Stimulated activated CD4-positive, alpha-beta T cell treated with anti-CD3 and anti-CD28 coated beads, Interleukin-4, amount 100 ng/mL, for 48 hours (primary cell): ENCODE results near the gene DNAH2.

Source experiments
- DNase-seq, 2 donors: peaks; one replicate each; pipeline ENCODE4 v3.0.0-alpha.2; 2020; ENCODE audit warnings: low read depth in 2 of 2

Gene DNAH2

GRCh38 chr17:7875804-7876370, 158.3 kb downstream of the DNAH2 start:
- DNase-seq = no peak

GRCh38 chr17:7878234-7878633, 160.7 kb downstream of the DNAH2 start:
- DNase-seq = no peak

DNA sequence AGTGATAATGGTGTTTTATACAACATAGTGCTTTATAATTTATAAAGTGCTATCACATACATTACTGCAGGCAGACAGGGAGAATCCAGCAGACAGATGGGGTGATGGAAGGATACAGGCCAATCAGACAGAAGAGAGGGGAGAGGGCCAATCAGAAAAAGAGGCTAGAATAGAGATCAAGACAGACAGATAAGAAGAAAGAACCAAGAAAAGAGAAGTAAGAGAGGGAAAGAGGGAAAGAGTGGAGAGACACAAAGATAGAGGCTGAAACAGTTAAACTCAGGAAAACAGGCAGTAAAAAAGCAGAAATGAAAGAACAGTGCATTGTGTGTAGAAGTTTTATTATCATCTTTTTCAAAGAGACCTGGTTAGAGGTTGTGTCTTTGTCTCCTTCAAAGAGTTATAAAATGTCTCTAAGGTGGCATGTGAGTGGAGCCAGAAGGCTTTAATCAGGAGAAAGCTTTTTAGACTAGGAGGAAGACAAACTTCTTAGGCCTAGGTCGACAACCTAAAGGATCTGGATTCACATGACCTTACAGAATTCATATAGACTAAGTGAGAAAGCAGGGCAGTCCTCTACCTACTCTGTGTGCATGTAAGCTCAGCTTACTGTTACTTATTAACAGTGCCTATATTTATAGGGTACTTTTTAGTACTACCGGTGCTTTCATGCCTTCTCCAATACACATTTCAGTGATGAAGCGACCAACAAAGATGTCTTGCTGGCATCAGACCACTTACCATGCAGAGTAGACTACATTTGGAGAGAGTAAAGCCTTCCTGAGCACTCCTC, 162.7 kb downstream of the DNAH2 start:
- DNase-seq = no peak

DNA sequence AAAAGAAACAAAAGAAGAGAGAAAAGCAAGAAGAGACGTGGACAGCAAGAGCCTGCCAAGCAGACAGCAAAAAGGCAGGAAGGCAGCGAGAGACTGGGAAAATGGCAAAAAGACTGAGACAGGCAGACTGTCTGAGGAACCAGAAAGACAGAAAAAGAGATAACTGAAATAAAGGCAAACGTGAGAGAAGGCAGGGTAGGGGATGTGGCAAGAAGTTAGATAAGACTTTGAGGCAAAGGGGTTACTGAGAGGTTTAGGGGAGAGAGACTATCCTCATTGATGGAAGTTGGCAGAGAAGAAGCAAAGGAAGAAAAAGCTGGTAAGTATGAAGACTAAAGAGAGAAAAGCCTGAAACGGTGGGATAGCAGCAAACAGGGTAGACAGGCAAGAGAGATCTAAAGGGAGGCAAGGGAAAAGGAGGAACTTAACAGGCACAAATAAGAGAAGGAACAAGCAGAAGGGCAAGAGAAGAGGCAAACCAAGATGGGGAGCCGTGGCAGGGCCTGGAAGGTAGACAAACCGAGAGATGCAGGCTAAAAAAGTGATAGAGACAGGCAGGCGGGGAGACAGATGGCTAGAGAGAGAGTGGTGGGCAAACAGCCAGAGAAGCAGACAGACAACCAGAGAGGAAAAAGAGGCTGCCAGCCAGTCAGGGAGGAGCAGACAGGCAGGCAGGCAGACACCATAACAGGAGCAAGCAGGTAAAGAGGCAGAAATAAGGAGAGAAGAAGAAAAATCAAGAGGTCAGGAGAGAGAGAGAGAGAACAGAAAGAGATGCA, 163.9 kb downstream of the DNAH2 start:
- no peak for DNase-seq

DNA sequence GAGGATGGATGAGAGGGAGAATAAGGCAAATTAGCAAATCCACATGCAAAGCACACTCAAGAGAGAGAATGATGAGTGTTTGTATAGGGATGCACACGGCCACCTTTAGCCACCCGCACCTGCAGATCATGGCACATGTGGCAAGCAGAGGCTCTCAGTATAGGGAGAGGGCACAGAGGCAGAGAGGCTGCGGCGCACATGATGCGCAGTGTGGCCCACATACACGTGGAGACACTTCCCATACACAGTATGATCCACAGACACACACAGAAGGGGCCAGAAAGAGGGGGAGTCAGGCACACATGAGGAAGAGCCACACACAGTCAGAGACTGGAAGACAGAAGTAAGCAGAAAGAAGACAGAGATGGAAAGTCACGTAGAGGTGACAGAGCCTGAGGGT, 164.5 kb downstream of the DNAH2 start:
- no peak for DNase-seq

DNA sequence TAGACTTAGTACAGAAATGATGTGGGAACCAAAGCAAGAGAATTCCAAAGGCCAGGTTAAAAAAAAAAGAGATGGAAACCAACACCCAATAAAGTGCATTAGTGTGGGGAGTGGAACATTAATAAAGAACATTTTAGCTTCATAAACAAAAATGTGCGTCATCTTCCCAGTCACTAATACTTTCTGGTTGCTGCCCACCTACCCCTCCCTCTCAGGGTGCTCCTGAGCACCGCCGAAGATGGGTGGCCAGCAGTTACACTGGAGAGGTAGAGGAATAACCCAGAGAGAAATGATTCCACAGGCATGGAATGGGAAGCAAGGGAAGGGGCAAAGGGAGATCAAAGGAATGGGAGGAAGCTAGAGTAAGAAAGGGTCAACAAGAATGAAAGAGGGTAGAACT, 165.1 kb downstream of the DNAH2 start:
- DNase-seq = no peak
